GM18873 (cell line): ENCODE measurements around the gene RPRD1A.
A peak's percentile ranks its signal among the peaks of the same experiment; 100 is the strongest.
"Not testable (repeated sequence)": the region's sequence is repeated elsewhere in the genome, so short reads cannot be mapped to it uniquely, and the experiment has no call there.

Experiments
- ATAC-seq: cut with Tn5 transposase; IDR thresholded peaks from one replicate; pipeline ENCODE4 v1.9.1; 2021; ENCODE audit warnings: mild to moderate bottlenecking, moderate library complexity, moderate number of reproducible peaks; ENCODE audit not compliant: unreplicated experiment, low FRiP score

RPRD1A gene

DNA sequence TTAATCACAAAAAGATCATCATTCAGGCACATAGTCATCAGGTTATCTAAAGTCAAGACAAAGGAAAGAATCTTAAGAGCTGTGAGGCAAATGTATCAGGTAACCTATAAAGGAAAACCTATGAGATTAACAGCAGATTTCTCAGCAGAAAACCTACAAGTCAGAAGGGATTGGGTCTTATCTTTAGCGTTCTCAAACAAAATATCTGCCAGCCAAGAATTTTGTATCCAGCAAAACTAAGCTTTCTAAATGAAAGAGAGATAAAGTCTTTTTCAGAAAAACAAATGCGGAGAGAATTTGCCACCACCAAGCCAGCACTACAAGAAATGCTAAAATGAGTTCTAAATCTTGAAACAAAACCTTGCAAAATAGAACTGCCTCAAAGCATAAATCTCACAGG is 13.8 kb upstream of the RPRD1A start:
- ATAC-seq = not testable (repeated sequence)

DNA sequence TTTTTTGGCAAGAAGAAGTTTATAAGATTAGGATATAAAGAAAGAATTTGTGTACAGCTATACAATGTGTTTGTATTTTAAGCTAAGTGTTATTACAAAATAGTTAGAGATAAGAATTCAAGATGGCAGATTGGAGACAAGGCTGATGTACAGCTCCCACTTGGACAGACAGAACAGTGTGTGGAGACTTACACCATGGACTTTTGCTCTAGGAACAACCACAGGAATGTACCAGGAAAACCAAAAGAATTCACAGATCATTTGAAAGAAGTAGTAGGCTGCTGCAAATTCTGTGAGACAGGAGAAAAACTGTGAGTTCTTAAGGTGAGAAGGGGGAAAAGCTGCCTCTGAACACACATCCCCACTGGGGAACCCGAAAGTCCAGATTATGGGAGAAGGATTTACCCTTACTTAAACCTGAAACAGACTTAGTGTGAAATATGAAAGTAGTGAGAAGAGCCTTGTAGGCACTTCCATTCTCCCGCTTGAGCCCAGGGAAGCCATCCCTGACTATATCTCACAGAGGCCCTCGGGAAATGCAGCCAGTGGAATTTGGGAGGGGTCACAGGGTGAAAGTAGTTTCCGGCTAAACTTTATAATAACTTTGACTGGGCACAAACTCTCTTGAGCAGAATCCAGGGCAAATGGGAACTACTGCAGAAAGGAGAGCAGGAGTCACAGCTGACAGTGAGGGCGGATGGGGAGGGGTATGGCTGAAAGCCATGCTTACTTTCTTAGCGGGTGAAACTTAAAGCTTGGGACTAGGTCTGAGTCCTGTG is 11.6 kb upstream of the RPRD1A start:
- ATAC-seq = no peak

DNA sequence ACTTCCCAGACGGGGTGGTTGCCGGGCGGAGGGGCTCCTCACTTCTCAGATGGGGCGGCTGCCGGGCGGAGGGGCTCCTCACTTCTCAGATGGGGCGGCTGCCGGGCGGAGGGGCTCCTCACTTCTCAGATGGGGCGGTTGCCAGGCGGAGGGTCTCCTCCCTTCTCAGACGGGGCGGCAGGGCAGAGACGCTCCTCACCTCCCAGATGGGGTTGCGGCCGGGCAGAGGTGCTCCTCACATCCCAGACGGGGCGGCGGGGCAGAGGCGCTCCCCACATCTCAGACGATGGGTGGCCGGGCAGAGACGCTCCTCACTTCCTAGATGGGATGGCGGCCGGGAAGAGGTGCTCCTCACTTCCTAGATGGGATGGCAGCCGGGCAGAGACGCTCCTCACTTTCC is 10.4 kb upstream of the RPRD1A start:
- ATAC-seq = not testable (repeated sequence)

DNA sequence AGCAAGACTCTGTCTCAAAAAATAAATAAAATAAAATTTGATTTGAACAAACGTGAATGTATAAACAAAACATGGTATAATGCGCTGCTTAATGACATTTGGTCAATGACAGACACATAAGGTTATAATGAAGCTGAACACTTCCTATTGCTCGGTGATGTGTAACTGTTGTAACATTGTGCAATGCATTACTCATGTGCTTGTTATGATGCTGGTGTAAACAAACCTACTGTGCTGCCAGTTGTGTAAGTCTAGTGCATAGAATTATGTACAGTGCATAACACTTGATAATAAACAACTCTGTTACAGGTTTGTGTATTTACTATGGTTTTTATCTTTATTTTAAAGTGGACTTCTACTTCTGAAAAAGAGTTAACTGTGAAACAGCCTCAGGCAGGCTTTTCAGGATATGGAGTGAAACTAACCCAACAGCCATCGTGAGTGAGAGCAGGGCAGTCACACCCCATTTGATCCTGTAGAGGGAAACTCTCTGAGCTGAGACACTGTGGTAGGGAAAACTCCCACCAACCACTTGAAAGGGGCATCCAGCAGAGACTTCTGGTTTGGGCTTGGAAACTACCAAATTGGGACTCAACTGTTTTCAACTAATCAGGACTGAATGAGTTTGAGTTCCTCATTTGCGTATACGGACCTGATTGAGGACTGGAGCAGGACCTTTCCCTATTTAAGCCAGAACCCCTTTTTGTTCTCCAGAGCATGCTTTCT is 8.7 kb upstream of the RPRD1A start:
- ATAC-seq = no peak

DNA sequence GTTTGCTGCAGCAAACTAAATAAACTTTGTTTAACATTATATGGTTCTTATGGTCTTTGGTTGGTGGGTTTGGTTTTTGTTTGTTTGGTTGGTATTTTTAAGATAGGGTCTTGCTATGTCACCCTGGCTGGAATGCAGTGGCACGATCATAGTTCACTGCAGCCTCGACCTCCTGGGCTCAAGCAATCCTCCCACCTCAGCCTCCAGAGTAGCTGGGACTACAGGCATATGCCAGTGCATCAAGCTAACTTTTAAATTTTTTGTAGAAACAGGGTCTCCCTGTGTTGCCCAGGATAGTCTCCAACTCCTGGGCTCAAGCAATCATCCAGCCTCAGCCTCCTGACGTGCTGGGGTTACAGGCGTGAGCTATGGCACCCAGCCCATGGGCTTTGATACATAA is 7.1 kb upstream of the RPRD1A start:
- no peak for ATAC-seq

DNA sequence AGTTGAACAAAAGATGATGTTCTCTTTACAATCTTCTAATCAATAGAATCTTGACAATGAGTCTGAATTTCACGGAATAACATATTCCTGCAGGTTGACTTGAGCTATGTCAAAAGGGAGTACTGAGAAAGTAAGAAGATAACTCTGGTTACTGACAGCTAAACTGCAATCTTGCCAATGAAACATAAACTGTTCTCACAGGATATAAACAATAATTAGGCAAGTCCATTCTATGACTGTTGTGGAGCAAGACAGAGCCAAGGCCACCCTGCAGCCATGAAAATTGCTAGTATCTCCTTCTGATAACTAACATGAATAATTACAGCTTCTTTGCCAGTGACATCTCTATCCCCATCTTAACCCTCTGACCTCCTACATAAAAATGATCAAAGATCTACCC is 6.3 kb upstream of the RPRD1A start:
- no peak for ATAC-seq

DNA sequence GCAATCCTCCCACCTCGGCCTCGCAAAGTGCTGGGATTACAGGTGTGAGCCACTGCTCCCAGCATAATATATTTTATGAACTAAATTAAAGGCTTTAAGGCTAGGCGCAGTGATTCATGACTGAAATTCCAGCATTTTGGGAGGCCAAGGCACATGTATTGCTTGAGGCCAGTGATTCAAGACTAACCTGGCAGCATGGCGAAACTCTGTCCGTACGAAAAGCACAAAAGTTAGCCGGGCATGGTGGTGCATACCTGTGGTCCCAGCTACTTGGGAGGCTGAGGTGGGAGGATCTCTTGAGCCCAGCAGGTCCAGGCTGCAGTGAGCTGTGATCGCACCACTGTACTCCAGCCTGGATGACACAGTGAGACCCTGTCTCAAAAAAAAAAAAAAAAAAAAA is 5.0 kb upstream of the RPRD1A start:
- ATAC-seq = not testable (repeated sequence)

DNA sequence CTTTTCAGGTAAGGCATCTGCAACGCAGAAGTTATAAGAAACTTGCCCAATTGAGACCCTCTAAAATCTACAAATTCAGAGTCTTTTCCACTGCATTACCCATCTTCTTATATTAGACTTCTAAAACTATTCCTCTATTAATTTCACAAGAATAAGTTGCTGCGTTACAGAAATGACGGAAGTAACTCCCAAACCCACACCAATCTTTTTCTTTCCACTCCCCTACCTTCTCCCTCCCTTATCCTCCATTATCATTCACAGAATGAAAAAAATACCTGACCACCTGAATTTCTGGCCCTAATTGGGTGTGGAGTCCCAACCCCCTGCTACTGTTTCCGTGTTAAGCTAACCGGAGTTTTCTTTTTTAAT is 689 bp downstream of the RPRD1A start:
- peak; percentile 2 for ATAC-seq

DNA sequence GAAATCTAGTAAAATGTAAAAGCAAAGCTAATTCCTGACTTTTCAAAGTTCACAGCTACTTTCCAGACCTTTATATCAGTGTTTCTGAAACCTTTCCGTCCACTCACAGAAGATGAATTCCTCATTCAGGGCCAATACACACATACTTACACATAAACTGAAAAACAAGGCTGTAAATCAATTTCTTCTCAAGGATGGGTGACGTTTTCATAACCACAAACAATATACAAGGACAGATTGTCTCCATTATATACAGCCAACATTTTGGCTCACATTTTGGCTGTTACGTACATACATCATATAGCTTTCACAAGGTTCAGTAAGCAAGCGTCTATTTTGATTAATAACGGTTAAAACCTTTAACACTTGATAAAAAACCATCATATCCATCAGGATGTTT is 1.4 kb downstream of the RPRD1A start:
- no peak for ATAC-seq

DNA sequence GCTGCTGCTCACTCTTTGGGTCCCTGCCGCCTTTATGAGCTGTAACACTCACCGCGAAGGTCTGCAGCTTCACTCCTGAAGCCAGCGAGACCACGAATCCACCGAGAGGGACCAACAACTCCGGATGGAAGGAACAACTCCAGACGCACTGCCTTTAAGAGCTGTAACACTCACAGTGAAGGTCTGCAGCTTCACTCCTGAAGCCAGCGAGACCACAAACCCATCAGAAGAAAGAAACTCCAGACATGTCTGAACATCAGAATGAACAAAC is 2.6 kb downstream of the RPRD1A start:
- ATAC-seq = not testable (repeated sequence)

DNA sequence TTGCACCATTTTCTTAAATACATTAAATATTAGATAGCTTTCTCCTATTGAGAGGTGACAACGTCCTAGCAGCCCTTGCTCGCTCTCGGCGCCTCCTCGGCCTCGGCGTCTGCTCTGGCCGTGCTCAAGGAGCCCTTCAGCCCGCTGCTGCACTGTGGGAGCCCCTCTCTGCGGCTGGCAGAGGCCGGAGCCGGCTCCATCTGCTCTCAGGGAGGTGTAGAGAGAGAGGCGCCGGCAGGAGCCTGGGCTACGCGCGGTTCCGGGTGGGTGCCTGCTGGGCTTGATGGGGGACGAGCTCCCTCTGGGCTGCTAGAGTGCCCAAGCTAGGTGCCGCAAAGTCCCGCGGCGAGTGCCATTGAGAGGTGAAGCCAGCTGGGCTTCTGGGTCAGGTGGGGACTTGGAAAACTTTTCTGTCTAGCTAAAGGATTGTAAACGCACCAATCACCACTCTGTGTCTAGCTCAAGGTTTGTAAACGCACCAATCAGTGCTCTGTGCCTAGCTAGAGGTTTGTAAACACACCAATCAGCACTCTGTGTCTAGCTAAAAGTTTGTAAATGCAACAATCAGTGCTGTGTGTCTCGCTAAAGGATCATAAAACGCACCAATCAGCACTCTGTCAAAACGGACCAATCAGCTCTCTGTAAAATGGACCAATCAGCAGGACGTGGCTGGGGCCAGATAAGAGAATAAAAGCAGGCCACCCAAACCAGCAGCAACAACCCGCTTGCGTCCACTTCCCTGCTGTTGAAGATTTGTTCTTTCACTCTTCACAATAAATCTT is 3.1 kb downstream of the RPRD1A start:
- no peak for ATAC-seq

DNA sequence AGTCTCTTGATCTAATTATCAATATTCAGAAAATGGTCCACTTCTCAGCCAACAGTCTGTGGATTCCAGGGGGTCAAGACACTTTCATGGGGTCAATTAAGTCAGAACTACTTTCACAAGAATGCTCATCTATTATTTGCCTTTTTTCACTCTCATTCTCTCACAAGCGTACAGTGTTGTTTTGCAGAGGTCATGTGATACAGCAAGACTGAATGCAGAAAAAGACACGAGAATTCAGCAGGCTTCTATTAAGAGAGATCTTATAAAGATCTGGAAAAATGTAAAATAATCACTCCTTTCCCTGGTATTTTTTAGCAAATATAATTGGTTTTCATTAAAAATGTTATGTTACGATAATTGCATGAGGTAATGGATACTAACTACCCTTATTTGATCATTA is 8.7 kb downstream of the RPRD1A start:
- no peak for ATAC-seq

DNA sequence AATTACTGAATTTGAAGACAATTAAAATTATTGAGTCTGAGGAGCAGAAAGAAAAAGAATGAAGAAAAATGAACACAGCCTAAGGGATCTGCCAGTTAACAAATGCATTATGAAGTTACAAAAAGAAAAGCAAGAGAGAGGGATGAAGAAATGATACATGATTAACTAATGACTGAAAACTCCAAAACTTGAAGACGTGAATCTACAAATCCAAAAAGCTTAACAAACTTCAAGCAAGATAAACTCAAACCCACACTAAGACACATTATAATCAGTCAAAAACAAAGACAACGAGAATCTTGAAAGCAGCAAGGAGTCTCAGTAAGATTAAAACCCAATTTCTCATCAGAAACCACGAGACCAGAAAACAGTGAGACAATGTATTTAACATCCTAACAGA is 15.6 kb downstream of the RPRD1A start:
- no peak for ATAC-seq

DNA sequence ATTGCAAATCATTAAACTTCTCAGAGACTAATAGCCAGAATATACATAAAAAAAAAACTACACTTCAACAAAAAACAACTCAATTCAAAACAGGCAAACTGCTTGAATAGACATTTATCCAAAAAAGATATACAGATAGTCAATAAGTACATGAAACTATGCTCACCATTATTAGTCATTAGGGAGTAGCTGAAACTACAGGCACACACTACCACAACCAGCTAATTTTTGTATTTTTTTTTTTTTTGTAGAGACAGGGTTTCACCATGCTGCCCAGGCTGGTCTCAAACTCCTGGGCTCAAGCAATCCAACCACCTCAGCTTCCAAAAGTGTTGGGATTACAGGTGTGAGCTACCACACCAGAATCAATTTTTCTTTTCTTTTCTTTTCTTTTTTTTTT is 16.9 kb downstream of the RPRD1A start:
- ATAC-seq = no peak

DNA sequence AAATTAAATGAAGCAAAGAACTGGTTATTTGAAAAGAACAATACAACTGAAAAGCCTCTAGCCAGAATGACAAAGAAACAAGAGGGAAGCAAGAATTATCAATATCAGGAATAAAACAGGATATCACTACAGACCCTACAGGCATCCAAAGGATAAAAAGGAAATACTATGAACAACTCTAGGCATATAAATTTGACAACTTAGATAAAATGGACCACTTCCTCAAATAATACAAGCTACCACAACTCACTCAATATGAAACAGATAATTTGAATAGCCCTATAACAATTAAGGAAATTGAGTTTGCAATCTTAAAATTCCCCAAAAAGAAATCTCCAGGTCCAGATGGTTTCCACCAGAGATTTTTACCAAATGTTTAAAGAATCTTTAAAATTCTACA is 19.8 kb downstream of the RPRD1A start:
- no peak for ATAC-seq

DNA sequence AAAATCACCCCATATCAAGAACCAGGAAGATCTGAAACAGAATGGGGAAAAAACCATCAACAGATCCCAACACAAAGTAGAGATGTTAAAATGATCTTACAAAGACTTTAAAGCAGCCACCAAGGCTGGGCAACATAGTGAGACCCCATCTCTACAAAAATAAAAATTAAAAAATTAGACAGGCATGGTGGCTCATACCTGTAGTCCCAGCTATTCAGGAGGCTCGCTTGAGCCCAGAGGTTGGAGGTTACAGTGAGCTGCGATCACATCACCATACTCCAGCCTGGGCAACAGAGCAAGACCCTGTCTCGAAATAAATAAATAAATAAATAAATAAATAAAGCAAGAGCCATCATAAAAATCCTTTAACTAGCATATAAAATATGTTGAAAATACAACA is 20.5 kb downstream of the RPRD1A start:
- ATAC-seq = no peak

DNA sequence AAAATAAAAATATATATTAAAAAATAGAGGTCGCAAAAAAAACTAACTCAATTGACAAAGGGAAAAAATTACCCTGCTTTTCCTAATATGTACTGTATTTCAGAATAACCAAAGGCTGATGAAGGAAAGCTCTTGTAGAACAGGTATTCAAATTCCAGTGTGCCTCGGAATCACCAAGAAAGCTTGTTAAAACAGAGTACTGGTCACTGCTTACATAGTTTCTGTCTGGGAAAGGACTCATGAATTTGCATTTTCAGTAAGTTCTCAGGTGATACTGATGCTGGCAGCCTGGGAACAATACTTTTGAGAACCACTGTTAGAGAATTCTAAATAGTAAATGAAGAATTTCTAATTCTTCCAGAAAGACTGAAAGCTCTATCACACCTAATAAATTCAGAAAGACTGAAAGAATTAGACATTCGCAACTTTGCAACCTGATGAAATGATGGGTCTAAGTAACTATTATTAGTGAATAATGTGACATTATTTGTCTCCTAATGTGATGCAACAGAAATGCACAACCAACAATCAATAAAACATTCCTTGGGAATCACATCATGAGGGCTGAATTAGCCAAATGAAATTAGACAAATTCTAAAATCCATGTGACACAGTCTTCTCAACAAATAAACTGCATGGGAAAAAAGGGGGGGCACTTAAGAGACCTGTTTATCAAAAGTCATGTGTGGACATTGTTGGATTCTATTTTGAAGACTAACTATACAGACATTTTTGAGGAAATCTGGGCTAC is 21.9 kb downstream of the RPRD1A start:
- ATAC-seq = no peak

DNA sequence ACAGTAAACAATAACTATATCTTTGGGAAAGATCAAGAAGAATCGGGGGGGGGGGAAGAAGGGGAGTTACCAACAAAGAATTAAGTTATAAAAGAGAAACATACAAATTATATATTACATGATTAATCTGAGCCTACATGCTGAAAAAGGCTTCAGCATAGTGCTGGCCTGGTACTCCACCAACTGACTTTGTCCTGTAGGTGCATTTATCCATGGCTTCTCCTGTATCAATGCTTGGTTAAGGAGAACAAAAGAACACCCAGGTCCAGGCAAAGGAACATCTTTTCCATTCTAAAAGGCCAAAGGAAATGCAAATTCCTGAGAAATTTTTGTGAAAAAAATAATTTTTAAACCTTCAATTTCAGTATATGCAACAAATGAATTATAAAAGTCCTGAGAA is 24.2 kb downstream of the RPRD1A start:
- ATAC-seq = no peak

DNA sequence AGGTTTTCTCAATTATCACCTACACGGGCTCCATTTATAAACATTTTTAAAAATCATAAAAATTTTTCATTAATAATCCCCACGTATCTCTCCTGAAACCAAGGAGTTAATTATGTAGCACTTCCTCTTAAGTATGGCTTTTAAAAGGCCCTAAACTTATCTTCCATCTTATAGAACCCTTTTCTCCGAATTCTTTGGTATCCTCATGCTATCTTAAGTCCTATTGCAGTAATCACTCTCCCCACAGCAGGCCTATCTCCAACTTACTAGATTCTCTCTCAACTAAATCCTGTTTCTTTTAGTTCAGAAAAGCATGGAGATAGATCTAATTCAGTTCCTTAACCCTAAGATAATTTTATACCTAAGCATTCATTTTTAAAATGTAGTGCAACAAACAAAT is 26.2 kb downstream of the RPRD1A start:
- ATAC-seq = no peak

DNA sequence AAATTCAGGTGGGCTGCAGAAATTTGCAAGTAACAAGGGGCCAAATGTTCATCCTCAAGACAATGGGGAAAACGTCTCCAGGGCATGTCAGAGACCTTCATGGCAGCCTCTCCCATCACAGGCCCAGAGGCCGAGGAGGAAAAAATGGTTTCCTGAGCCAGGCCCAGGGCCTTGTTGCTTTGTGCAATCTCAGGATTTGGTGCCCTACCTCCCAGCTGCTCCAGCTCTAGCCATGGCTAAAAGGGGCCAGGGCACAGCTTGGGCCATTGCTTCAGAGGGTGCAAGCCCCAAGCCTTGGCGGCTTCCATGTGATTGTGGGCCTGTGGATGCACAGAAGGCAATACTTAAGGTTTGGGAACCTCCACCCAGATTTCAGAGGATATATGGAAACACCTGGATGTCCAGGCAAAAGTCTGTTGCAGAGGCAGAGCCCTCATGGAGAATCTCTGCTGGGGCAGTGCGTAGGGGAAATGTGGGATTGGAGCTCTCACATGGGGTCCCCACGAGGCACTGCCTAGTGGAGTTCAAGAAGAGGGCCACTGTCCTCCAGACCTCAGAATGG is 29.2 kb downstream of the RPRD1A start:
- no peak for ATAC-seq

DNA sequence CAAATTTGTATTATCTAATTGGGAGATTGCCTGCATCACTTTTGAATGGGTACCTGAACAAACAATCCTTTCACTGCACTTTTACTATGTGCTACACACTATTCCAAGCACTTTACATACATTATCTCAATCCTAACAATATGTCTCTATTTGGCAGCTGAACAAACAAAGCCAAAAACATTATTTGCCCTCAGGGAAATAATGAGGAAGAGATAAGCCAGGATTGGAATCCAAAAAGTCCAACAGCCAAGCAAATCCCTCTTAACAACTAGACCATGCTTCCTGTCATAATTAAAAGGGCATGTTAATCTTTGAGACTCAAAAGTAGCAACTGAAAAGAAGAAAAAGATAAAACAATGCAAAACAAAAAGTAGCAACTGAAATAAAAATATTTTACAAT is 32.1 kb downstream of the RPRD1A start:
- ATAC-seq = no peak
